SK-N-SH treated with all-trans-retinoic acid at 6 μM for 48 hours (cell line): ENCODE measurements around the gene OR10H2.

Experiments
- ATAC-seq: fragments of 200-7000 bp; cut with Tn5 transposase; 3 replicates; pipeline ENCODE4 v1.9.1; 2020; ENCODE audit warnings: mild to moderate bottlenecking, moderate library complexity
- BACH2 ChIP-seq: fragments of 250-450 bp; sonication (Bioruptor Pico); IDR thresholded peaks from 2 replicates; pipeline ENCODE4 v1.9.0; 2021; ENCODE audit warnings: mild to moderate bottlenecking, borderline replicate concordance
- CSDC2 ChIP-seq: fragments of 250-450 bp; sonication (Bioruptor Pico); IDR thresholded peaks from 2 replicates; pipeline ENCODE4 v1.5.0; 2020; ENCODE audit warnings: mild to moderate bottlenecking, moderate library complexity
- CSRNP3 ChIP-seq: fragments of 250-450 bp; sonication (Bioruptor Pico); IDR thresholded peaks from 2 replicates; pipeline ENCODE4 v1.5.1; 2021; ENCODE audit warnings: mild to moderate bottlenecking, moderate library complexity
- ESRRG ChIP-seq: fragments of 250-450 bp; sonication (Bioruptor Pico); IDR thresholded peaks from 2 replicates; pipeline ENCODE4 v1.6.1; 2021; ENCODE audit warnings: mild to moderate bottlenecking
- GLIS3 ChIP-seq: fragments of 250-450 bp; sonication (Bioruptor Pico); IDR thresholded peaks from 2 replicates; pipeline ENCODE4 v1.5.0; 2020; ENCODE audit warnings: mild to moderate bottlenecking, moderate library complexity
- ISL1 ChIP-seq: fragments of 250-450 bp; sonication (Bioruptor Pico); IDR thresholded peaks from 2 replicates; pipeline ENCODE4 v2.1.2; 2022; ENCODE audit warnings: mild to moderate bottlenecking, moderate library complexity
- OSR1 ChIP-seq: fragments of 250-450 bp; sonication (Bioruptor Pico); IDR thresholded peaks from 2 replicates; pipeline ENCODE4 v1.8.0; 2022; ENCODE audit warnings: moderate library complexity, mild to moderate bottlenecking, inconsistent platforms
- POU6F1 ChIP-seq: fragments of 250-450 bp; sonication (Bioruptor Pico); IDR thresholded peaks from 2 replicates; pipeline ENCODE4 v1.8.0; 2021; ENCODE audit warnings: low read depth, mild to moderate bottlenecking, moderate library complexity, borderline replicate concordance
- RARB ChIP-seq: fragments of 250-450 bp; sonication (Bioruptor Pico); IDR thresholded peaks from 2 replicates; pipeline ENCODE4 v1.8.0; 2021; ENCODE audit warnings: mild to moderate bottlenecking, moderate library complexity
- SNAI2 ChIP-seq: fragments of 250-450 bp; sonication (Bioruptor Pico); IDR thresholded peaks from 2 replicates; pipeline ENCODE4 v1.5.0; 2020; ENCODE audit warnings: mild to moderate bottlenecking, moderate library complexity
- TCF4 ChIP-seq: fragments of 250-450 bp; sonication (Bioruptor Pico); IDR thresholded peaks from 2 replicates; pipeline ENCODE4 v1.8.0; 2021; ENCODE audit warnings: mild to moderate bottlenecking, moderate library complexity, borderline replicate concordance
- TOX ChIP-seq: fragments of 250-450 bp; sonication (Bioruptor Pico); IDR thresholded peaks from 2 replicates; pipeline ENCODE4 v1.8.0; 2021; ENCODE audit warnings: mild to moderate bottlenecking, moderate library complexity, borderline replicate concordance
- TSHZ2 ChIP-seq: fragments of 250-450 bp; sonication (Bioruptor Pico); IDR thresholded peaks from 2 replicates; pipeline ENCODE4 v1.5.0; 2020; ENCODE audit warnings: mild to moderate bottlenecking, moderate library complexity
- ZC3H10 ChIP-seq: fragments of 250-450 bp; sonication (Bioruptor Pico); IDR thresholded peaks from 2 replicates; pipeline ENCODE4 v1.5.1; 2021; ENCODE audit warnings: mild to moderate bottlenecking, moderate library complexity
- ZFP3 ChIP-seq: fragments of 250-450 bp; sonication (Bioruptor Pico); IDR thresholded peaks from 2 replicates; pipeline ENCODE4 v1.5.0; 2020; ENCODE audit warnings: mild to moderate bottlenecking, moderate library complexity
- ZFP30 ChIP-seq: fragments of 450-650 bp; formaldehyde crosslinking; IDR thresholded peaks from 2 replicates; pipeline ENCODE4 v1.5.0; 2022; ENCODE audit warnings: mild to moderate bottlenecking, moderate library complexity
- ZNF565 ChIP-seq: fragments of 450-650 bp; formaldehyde crosslinking; conservative IDR thresholded peaks from 2 replicates; pipeline ENCODE4 v1.5.0; 2020; ENCODE audit warnings: low read depth, mild to moderate bottlenecking, moderate library complexity
- ZNF8 ChIP-seq: fragments of 450-650 bp; formaldehyde crosslinking; IDR thresholded peaks from 2 replicates; pipeline ENCODE4 v1.5.0; 2020; ENCODE audit warnings: mild to moderate bottlenecking, moderate library complexity
- TF ChIP-seq, protein P1 (sequence below): fragments of 250-450 bp; sonication (Bioruptor Pico); IDR thresholded peaks from 2 replicates; pipeline ENCODE4 v1.5.1; 2020; ENCODE audit warnings: low read depth, mild to moderate bottlenecking, moderate library complexity
- TF ChIP-seq, protein P2 (sequence below): fragments of 250-450 bp; sonication (Bioruptor Pico); IDR thresholded peaks from 2 replicates; pipeline ENCODE4 v1.8.0; 2020; ENCODE audit warnings: mild to moderate bottlenecking, moderate library complexity, borderline replicate concordance

Gene OR10H2

GRCh38 chr19:15702534-15702930, 25.3 kb upstream of the OR10H2 start:
- TF ChIP-seq, protein P1, sequence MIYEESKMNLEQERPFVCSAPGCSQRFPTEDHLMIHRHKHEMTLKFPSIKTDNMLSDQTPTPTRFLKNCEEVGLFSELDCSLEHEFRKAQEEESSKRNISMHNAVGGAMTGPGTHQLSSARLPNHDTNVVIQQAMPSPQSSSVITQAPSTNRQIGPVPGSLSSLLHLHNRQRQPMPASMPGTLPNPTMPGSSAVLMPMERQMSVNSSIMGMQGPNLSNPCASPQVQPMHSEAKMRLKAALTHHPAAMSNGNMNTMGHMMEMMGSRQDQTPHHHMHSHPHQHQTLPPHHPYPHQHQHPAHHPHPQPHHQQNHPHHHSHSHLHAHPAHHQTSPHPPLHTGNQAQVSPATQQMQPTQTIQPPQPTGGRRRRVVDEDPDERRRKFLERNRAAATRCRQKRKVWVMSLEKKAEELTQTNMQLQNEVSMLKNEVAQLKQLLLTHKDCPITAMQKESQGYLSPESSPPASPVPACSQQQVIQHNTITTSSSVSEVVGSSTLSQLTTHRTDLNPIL (CRISPR knock-in tag), result no peak
- TF ChIP-seq CSDC2 (no peak), ZNF565 (CRISPR knock-in tag) (no peak)
- ATAC-seq, result peak; percentile 92

- ATAC-seq, result no peak
- TF ChIP-seq CSDC2 (no peak), TOX (CRISPR knock-in tag) (no peak), ZNF565 (CRISPR knock-in tag) (no peak), ZNF8 (CRISPR knock-in tag) (no peak), ESRRG (CRISPR knock-in tag) (no peak), TSHZ2 (CRISPR knock-in tag) (no peak), RARB (CRISPR knock-in tag) (no peak), GLIS3 (no peak), ZC3H10 (CRISPR knock-in tag) (no peak)
- TF ChIP-seq, protein P2, sequence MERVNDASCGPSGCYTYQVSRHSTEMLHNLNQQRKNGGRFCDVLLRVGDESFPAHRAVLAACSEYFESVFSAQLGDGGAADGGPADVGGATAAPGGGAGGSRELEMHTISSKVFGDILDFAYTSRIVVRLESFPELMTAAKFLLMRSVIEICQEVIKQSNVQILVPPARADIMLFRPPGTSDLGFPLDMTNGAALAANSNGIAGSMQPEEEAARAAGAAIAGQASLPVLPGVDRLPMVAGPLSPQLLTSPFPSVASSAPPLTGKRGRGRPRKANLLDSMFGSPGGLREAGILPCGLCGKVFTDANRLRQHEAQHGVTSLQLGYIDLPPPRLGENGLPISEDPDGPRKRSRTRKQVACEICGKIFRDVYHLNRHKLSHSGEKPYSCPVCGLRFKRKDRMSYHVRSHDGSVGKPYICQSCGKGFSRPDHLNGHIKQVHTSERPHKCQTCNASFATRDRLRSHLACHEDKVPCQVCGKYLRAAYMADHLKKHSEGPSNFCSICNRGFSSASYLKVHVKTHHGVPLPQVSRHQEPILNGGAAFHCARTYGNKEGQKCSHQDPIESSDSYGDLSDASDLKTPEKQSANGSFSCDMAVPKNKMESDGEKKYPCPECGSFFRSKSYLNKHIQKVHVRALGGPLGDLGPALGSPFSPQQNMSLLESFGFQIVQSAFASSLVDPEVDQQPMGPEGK (CRISPR knock-in tag), result no peak
Observed at GRCh38 chr19:15714638-15715037, 13.2 kb upstream of the OR10H2 start.

GRCh38 chr19:15715642-15716041, 12.2 kb upstream of the OR10H2 start:
- TF ChIP-seq ZC3H10 (CRISPR knock-in tag) (no peak), OSR1 (CRISPR knock-in tag) (no peak), CSRNP3 (CRISPR knock-in tag) (no peak), ESRRG (CRISPR knock-in tag) (no peak), SNAI2 (no peak), TCF4 (CRISPR knock-in tag) (no peak), GLIS3 (no peak), ISL1 (CRISPR knock-in tag) (no peak), TOX (CRISPR knock-in tag) (no peak), CSDC2 (no peak), POU6F1 (CRISPR knock-in tag) (no peak), ZFP3 (CRISPR knock-in tag) (no peak), BACH2 (CRISPR knock-in tag) (no peak), ZFP30 (no peak)
- TF ChIP-seq, protein P2 (CRISPR knock-in tag), result no peak
- no peak for ATAC-seq
